Body of pancreas (tissue), 4 donors: ENCODE data around the gene RLN2.

Experiments used
- CTCF ChIP-seq, 7 experiments: fragments of 450-650 bp in 4 of 7; fragments of 200-600 bp in 3 of 7; sonication (generic) in 3 of 7; IDR thresholded peaks; one replicate each; pipeline ENCODE4 v1.5.1; 2016 to 2019; ENCODE audit warnings: antibody characterized with exemption in 7 of 7
- POLR2A ChIP-seq, 3 donors: fragments of 450-650 bp; IDR thresholded peaks; one replicate each; pipeline ENCODE4 v1.6.1; 2016; ENCODE audit warnings: antibody characterized with exemption in 3 of 3, mild to moderate bottlenecking in 2 of 3

DNA sequence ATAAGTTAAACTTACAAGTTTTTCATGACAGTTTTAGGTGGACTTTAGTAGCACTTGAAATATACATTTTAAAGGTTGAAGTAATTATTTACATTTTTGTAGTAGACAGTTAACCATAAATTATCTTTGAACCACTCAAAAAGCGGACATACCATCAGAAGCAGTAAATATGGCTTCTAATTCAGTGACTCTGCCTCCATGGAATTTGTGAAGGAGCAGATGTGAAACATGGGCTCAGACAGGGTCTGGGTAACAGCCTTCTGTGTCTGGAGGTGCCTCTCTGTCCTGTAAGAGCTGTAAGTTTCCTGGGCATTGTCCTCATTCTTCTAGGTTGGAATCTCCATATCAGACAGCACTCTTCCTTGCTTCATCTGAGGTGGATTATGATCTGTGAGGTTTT lies 12.4 kb downstream of the RLN2 start:
- no peak for TF ChIP-seq CTCF (IDR thresholded peaks at IDR 0.05)
- TF ChIP-seq POLR2A (IDR thresholded peaks at IDR 0.05) = no peak
